Kidney (tissue), 14 donors: Measurements from ENCODE around the gene ANKS1A. TPM values are rescaled to one million over a fixed set of nuclear protein-coding genes. Genes with fewer than 3 reads are reported as not detected.
A peak's percentile ranks its signal among the peaks of the same experiment; 100 is the strongest.

Experiments
- DNase-seq, 5 donors: peaks; one replicate each; pipeline ENCODE4 v3.0.0-alpha.2; 2013 to 2020
- FAIRE-seq: peaks from 2 replicates; lab custom pipeline; 2012; peaks lifted over from hg19 to GRCh38; lab: Jason Lieb, UNC
- H3K27ac ChIP-seq, 2 donors: one replicate each; pipeline ENCODE4 v1.7.0; 2013; ENCODE audit warnings: low read depth in 2 of 2, low read length in 2 of 2, inconsistent platforms in 1 of 2
- H3K27me3 ChIP-seq: one replicate; pipeline ENCODE4 v1.7.1; 2013; ENCODE audit warnings: low read length, inconsistent platforms; ENCODE audit not compliant: control insufficient read depth, insufficient read depth
- H3K36me3 ChIP-seq, 3 donors: one replicate each; pipeline versions ENCODE4 v1.7.0 to v1.7.1; 2013; ENCODE audit warnings: low read length in 3 of 3, control low read depth in 1 of 3, inconsistent platforms in 1 of 3; ENCODE audit not compliant: insufficient read depth in 3 of 3, control insufficient read depth in 2 of 3
- H3K4me1 ChIP-seq, 3 donors: one replicate each; pipeline versions ENCODE4 v1.7.0 to v1.7.1; 2013; ENCODE audit warnings: low read length in 3 of 3, inconsistent platforms in 1 of 3, low read depth in 1 of 3; ENCODE audit not compliant: control insufficient read depth in 2 of 3, insufficient read depth in 2 of 3
- H3K4me3 ChIP-seq, 3 donors: one replicate each; pipeline versions ENCODE4 v1.7.0 to v1.8.1; 2013; ENCODE audit warnings: low read length in 3 of 3, control low read depth in 1 of 3, inconsistent platforms in 1 of 3
- H3K9ac ChIP-seq, 3 donors: one replicate each; pipeline versions ENCODE4 v1.7.0 to v1.7.1; 2013; ENCODE audit warnings: low read length in 3 of 3, control low read depth in 1 of 3, inconsistent platforms in 1 of 3
- H3K9me3 ChIP-seq, 3 donors: one replicate each; pipeline versions ENCODE4 v1.7.0 to v1.7.1; 2013; ENCODE audit warnings: low read length in 3 of 3, control low read depth in 1 of 3, inconsistent platforms in 1 of 3; ENCODE audit not compliant: control insufficient read depth in 2 of 3, insufficient read depth in 1 of 3
- intact Hi-C: fragments of 100-400 bp; cut with DNase I; formaldehyde crosslinking; loops from one replicate; pipeline ENCODE4 v1.11.1; 2022
- polyA plus RNA-seq: library from polyadenylated mRNA; stranded (reverse); fragments of 350-450 nt; fragmentation: Illumina TruSeq; extraction: RNeasy Lipid Tissue Mini Kit (QIAGEN cat#74804); gene quantifications from one replicate; pipeline ENCODE4 v1.2.3, GENCODE V29; 2014; ENCODE audit warnings: low read depth, low replicate concordance; ENCODE audit not compliant: insufficient read depth
- total RNA-seq: library from RNA; stranded (reverse); fragmentation: NEBNext Ultra II Directional; extraction: Animal tissue kit (Norgen Biotek cat#: 25700); gene quantifications from one replicate; pipeline ENCODE4 v1.2.1, GENCODE V29; 2021
- TF ChIP-seq, protein P1 (sequence below): IDR thresholded peaks from 3 replicates; pipeline ENCODE4 v1.5.1; 2012; ENCODE audit warnings: mild to moderate bottlenecking, moderate library complexity, borderline replicate concordance; ENCODE audit not compliant: insufficient read depth; ENCODE audit errors: extremely low read depth
- donor health status: control.
- donor health status: control.
- donor health status: control.
- donor health status: control.
- donor health status: control.
- donor health status: DM: yes; HTN: yes; CAD: no.
- donor health status: Normal renal cell carcinoma (clear cell type).

Gene ANKS1A
- total and polyA plus RNA-seq, 2 donors from 2014 or later, result 9.4 to 25.9 TPM

DNA sequence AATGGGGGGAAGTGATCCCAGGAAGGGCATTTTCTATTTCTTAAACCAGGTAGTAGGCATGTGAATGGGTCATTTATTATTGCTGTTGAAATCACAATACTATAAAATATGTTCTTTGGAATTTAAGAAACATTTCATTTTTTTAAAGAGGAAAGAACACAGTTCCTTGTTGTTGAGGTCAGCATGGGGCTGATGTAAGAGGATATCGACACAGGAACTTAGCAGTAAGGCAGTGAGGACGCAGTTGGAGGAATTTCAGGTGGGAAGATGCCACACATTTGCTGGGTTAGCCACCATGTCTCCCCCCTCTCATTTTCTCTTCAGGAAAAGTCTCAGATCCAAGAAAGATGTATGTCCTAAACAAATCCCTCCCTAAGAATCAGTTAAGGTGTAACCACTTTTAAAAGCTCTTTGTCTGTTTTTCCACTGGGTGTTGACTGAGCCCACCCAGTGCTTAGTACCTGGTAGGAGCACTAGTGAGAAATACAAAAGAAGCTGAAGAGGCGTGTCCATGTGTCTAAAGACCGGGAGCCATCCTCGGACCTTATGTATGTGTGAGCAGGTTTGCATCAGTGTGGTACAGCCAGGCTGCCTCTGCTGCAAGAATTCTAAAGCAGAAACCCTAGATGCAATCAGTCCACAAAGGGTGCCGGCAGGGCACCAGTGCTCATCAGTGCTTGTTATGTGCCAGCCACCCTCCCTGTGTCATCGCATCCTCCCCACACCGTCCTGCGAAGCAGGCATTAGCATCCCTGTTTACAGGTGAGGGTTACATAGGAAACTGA, 153.2 kb downstream of the ANKS1A start:
- FAIRE-seq (no peak), DNase-seq (no peak)
- Histone ChIP-seq H3K4me3 (no peak overlapping the region), H3K4me1 (peaks cover 6 to 24% (median 15%) of the 10 kb centered on the region in 3 donors), H3K36me3 (peaks cover 0 to 7% (median 2%) of the 10 kb centered on the region in 3 donors), H3K9ac (no peak overlapping the region), H3K27me3 (no peaks in the 10 kb centered on the region), H3K9me3 (no peaks in the 10 kb centered on the region), H3K27ac (no peak overlapping the region)
- intact Hi-C loops, result no loop called here
- TF ChIP-seq, protein P1, sequence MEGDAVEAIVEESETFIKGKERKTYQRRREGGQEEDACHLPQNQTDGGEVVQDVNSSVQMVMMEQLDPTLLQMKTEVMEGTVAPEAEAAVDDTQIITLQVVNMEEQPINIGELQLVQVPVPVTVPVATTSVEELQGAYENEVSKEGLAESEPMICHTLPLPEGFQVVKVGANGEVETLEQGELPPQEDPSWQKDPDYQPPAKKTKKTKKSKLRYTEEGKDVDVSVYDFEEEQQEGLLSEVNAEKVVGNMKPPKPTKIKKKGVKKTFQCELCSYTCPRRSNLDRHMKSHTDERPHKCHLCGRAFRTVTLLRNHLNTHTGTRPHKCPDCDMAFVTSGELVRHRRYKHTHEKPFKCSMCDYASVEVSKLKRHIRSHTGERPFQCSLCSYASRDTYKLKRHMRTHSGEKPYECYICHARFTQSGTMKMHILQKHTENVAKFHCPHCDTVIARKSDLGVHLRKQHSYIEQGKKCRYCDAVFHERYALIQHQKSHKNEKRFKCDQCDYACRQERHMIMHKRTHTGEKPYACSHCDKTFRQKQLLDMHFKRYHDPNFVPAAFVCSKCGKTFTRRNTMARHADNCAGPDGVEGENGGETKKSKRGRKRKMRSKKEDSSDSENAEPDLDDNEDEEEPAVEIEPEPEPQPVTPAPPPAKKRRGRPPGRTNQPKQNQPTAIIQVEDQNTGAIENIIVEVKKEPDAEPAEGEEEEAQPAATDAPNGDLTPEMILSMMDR, result no peak

DNA sequence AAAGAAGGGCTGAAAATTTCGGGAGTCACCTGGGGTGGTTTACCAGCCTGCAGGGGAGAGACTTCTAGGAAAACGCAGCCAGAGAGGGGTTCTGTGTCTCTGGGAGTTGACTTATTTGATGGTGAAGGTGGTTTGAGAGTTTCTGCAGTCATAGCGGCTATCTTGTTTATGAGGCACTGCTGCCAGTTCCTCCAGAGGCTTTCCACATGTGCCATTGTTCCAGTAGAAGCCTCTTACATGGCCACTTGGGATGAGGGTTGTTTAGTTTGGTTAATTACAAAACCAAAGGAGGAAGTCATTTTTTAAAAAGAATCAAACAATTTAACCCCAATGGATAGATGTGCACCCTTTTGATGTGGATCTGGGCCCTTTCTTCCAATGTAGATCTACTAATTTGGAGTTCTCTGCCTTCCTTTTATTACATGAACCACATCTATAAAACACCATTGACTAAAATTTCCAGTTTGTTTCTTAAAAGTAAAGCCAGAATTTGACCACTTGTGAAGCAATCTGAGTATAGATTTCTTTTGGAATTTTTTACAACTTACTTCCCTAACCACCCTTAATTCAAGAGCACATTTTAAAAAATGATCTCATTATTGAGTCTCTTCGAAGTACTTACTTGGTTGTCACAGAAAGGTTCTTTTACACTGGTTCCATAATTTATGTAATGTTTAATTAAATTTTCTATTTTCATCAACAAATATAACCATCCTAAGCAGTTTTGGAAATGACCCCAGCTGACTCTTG, 154.5 kb downstream of the ANKS1A start:
- H3K9me3 ChIP-seq, result no peaks in the 10 kb centered on the region
- H3K27me3 ChIP-seq, result no peaks in the 10 kb centered on the region
- H3K36me3 ChIP-seq, result peaks cover 0 to 7% (median 2%) of the 10 kb centered on the region in 3 donors
- H3K4me1 ChIP-seq, result peaks cover 11 to 27% (median 26%) of the 10 kb centered on the region in 3 donors
- TF ChIP-seq, protein P1, result no peak
- H3K9ac ChIP-seq, result no peak overlapping the region
- H3K4me3 ChIP-seq, result no peak overlapping the region
- no peak overlapping the region for H3K27ac ChIP-seq
- intact Hi-C loops, result no loop called here
- FAIRE-seq (no peak), DNase-seq (no peak)

DNA sequence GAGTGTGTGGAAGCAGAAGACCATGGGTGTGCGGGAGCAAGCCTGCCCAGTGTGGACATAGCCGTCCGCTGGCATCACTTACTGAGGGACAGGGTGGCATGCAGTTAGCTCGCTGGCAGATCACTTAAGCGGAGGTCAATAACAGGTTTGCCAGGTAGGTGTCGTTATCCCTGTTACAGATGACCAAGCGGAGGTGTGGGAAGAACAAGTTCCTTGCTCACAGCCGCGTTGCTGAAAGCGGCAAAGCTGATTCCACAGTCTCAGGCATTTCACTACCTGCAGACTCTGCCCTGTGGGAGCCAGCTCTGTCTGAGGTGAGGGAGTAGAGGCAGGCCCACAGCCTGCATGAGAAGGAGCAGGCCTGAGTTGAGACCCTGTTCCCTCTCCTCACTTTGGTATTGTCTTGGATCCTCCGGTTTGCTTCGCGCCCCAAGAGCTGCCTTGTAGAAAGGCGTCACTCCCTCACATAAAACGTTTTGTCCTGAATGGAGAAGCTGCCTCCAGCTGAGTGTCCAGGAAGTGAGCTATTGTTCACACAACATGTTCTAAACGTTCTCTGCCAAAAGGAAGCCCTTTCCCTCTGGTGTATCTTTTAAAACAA, 155.2 kb downstream of the ANKS1A start:
- DNase-seq, result peak in 1 of 5 donors; percentile 69
- no peak overlapping the region for H3K9ac ChIP-seq
- TF ChIP-seq, protein P1, result no peak
- intact Hi-C loops, result no loop called here
- peaks cover 11 to 31% (median 27%) of the 10 kb centered on the region in 3 donors for H3K4me1 ChIP-seq
- no peak overlapping the region for H3K27ac ChIP-seq
- peaks cover 0 to 7% (median 2%) of the 10 kb centered on the region in 3 donors for H3K36me3 ChIP-seq
- FAIRE-seq, result no peak
- H3K27me3 ChIP-seq, result no peaks in the 10 kb centered on the region
- no peaks in the 10 kb centered on the region for H3K9me3 ChIP-seq
- no peak overlapping the region for H3K4me3 ChIP-seq
